ENCODE data around the gene RNASEH1.

DNA sequence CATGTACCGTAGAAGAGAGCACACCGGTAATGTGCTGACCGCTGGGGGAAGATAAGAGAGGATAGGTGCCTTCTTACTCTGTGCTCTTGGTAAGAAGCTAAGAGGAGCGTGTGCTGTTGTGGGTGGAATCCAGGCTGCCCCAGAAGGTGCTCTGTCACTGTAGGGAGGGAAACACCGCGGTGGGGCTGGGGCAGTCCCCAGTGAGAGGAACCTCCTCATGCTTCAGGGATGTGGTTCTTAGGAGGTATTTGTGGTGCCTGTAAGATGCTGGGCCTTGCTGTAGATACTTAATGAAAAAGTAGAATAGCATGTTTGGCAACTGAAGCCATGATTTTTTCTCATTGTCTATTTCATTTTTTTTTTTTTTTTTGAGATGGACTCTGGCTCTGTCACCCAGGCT lies 37.9 kb upstream of the RNASEH1 start:
- TF ChIP-seq, protein P1, sequence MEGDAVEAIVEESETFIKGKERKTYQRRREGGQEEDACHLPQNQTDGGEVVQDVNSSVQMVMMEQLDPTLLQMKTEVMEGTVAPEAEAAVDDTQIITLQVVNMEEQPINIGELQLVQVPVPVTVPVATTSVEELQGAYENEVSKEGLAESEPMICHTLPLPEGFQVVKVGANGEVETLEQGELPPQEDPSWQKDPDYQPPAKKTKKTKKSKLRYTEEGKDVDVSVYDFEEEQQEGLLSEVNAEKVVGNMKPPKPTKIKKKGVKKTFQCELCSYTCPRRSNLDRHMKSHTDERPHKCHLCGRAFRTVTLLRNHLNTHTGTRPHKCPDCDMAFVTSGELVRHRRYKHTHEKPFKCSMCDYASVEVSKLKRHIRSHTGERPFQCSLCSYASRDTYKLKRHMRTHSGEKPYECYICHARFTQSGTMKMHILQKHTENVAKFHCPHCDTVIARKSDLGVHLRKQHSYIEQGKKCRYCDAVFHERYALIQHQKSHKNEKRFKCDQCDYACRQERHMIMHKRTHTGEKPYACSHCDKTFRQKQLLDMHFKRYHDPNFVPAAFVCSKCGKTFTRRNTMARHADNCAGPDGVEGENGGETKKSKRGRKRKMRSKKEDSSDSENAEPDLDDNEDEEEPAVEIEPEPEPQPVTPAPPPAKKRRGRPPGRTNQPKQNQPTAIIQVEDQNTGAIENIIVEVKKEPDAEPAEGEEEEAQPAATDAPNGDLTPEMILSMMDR (conservative IDR thresholded peaks at IDR 0.05; ENCODE audit: low read length), result no peak
- TF ChIP-seq EZH2phosphoT487 (IDR thresholded peaks at IDR 0.05; ENCODE audit: borderline replicate concordance), result no peak

Data from Loucy (cell line).